HG03575 (cell line): ENCODE data around the gene RASAL2.
"Not testable (repeated sequence)": the region's sequence is repeated elsewhere in the genome, so short reads cannot be mapped to it uniquely, and the experiment has no call there.

Experiments used
- ATAC-seq: cut with Tn5 transposase; IDR thresholded peaks from one replicate; pipeline ENCODE4 v1.9.1; 2021; ENCODE audit not compliant: unreplicated experiment, insufficient number of reproducible peaks, low FRiP score; ENCODE audit errors: extremely low read depth

RASAL2 gene

GRCh38 chr1:178102218-178102617 lies 8.3 kb downstream of the RASAL2 start:
- no peak for ATAC-seq

DNA sequence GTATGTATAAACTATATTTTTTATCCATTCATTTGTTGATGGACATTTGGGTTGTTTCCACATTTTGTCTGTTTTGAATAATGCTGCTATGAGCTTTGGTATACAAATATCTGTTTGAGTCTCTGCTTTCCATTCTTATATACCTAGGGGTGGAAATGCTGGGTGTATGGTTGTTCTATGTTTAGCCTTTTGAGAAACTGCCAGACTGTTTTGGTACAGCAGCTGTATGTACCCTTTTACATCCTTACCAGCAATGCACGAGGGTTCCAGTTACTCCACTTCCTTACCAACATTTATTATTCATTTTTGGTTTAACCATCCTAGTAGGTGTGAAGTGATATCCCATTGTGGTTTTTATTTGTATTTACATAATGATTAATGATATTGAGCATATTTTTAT lies 13.9 kb downstream of the RASAL2 start:
- no peak for ATAC-seq

DNA sequence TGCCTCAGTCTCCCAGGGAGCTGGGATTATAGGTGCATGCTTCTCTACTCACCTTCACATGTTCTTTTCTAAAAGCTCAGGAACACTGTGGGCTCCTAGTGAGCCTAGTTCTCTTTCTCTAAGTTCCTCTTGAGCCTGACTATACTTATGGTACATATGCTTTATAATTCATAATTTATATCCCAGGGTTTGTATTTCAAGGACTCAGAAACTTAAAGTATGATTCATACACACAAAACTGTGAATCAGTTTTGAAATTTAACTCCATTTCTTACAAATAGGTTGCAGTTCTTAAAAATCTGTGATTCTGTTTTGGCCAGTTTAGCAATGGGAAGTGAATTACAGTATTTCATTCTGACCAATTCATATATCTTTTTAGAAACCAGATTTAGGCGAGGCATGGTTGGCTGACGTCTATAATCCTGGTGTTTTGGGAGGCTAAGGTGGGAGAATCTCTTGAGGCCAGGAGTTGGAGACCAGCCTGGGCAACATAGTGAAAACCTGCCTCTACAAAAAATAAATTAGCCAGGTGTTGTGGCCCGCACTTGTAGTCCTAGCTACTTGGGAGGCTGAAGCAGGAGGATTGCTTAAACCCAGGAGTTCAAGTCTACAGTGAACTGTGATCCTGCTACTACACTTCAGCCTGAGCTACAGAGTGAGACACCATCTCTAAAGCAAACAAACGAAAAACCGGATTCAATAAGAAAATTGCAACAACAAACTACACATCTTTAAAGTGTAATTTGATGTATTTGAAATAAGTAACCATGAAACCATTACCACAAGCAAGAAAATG lies 15.6 kb downstream of the RASAL2 start:
- ATAC-seq, result no peak

DNA sequence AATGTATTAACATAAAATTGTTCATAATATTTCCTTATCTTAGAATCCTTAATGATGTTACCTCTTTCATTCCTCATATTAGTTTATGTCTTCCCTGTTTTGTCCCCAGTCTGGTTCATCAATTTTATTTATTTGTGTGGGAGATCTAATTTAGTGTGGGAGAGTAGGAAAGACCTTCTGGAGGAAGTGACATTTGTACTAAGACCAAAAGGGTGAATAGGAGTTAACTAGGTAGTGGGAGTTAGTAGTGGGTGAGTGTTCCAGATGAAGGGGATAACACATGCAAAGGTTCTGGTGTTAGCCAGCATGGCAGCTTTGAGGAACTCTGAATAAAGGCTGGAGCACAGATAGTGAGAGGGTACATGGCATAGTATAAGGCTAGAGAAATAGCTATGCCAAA lies 21.4 kb downstream of the RASAL2 start:
- no peak for ATAC-seq

GRCh38 chr1:178118524-178118923 lies 24.6 kb downstream of the RASAL2 start:
- ATAC-seq, result no peak

DNA sequence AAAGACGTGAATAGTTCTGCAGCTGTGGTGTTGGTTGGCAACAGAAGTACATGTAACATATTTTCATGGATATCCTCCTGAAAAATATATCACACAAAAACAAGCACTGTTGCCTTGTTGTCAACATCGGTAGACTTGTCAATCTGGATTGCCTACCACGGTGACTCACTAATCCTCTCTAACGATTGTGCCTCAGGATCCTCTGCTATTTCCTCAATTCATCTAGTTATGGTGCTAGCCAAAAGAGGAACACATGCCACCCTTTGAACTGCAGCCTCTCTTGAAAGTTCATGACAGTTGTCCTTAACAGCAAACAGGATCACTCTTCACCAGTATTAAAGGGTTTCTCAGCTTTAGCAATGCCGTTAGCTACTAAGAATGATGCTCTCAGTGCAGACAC lies 25.7 kb downstream of the RASAL2 start:
- no peak for ATAC-seq

DNA sequence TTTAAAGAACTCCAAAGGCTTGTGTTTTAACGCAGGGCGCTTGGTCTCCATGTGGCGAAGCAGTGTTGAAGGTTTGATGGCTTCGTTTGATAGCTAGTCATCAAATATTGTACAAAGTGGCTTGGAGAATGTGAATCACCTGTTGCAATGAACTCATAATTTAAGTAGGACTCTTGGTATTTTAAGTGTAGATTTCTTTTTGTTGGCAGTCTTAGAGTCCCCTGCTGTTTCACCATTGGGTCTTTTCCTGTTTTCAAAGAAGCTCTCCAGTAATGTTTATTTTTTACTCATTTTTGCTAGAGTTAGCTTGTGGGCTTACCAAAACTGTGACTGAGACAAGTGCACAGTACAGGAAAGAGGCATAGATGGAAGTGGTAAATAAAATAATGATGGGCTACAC lies 26.2 kb downstream of the RASAL2 start:
- ATAC-seq, result no peak

DNA sequence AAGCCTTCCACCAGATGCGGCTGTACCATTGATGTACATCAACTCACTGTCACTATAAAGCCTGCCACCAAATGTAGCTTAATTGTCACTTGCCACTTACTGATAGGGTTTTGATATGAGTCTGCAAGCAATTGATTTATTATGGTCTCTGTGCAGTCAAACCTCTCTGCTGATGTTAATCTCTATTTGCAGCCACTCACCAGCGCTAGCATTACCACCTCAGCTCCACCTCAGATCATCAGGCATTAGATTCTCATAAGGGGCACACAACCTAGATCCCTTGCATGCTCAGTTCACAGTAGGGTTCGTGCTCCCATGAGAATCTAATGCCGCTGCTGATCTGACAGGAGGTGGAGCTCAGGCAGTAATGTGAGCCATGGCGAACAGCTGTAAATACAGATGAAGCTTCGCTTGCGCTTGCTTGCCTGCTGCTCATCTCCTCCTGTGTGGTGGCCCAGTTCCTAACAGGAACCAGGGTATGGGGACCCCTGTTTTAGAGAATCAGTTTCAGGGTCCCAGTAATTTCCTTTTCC lies 26.7 kb downstream of the RASAL2 start:
- ATAC-seq, result not testable (repeated sequence)

DNA sequence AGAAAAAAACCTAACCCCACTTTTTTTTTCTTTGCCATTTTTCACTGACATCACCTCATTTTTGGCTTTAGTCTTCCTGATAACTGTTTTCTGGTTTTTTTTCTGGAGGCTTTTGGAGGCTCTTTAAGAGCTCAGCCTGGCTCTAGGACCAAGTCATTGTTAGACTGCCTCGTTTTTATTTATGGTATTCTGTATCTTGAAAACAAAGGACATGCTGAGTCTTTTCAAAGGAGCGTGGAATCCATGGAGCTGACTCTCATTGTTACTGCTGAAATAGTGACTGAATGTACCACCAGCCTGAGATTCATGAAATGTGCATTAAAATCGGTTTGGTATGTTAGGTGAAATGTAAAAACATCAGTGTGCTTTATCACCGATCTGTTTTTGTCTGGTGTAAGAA lies 28.0 kb downstream of the RASAL2 start:
- ATAC-seq, result no peak

DNA sequence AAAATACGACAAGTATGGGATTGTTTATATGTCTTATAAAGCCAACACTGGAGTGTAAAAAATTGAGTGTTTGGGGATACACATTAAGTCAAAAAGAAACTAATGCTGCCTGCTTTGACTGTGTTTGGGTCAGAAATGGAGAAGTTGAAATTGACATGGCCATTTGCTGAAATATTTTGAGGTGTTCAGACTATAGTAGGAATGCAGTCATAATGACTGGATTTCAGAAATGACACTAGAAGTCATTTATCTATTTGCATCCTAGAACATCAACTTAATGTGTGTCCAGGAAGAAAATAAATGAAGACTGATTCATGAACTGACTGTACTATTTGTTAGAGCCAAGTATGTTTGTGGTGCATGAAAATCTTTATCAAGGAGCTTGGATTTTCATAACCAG lies 28.4 kb downstream of the RASAL2 start:
- no peak for ATAC-seq

GRCh38 chr1:178124115-178124514 lies 30.2 kb downstream of the RASAL2 start:
- ATAC-seq, result no peak

GRCh38 chr1:178126261-178126660 lies 32.4 kb downstream of the RASAL2 start:
- no peak for ATAC-seq

DNA sequence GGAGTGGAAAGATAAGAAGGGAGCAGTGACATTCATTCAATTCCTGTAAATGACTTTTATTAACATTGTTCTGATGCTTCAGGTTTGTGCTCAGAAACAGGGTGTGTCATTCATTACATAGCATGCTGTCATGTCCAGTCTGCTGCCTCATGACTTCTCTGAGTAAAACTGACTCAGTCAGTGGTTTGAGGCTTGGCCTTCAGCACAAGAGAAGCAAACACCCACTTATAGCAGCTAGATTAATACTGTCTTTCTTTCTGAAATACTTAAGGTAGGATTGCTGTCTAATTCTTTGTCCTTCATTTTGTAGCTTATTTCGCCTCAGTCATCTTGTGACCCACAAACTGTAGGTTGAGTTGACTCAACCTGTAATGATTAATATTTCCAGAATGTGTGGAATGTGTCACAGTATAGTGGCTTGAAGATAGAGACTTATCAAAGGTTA lies 32.9 kb downstream of the RASAL2 start:
- ATAC-seq, result no peak

- no peak for ATAC-seq
These were observed 33.7 kb downstream of the RASAL2 start for GRCh38 chr1:178127482-178128191.

DNA sequence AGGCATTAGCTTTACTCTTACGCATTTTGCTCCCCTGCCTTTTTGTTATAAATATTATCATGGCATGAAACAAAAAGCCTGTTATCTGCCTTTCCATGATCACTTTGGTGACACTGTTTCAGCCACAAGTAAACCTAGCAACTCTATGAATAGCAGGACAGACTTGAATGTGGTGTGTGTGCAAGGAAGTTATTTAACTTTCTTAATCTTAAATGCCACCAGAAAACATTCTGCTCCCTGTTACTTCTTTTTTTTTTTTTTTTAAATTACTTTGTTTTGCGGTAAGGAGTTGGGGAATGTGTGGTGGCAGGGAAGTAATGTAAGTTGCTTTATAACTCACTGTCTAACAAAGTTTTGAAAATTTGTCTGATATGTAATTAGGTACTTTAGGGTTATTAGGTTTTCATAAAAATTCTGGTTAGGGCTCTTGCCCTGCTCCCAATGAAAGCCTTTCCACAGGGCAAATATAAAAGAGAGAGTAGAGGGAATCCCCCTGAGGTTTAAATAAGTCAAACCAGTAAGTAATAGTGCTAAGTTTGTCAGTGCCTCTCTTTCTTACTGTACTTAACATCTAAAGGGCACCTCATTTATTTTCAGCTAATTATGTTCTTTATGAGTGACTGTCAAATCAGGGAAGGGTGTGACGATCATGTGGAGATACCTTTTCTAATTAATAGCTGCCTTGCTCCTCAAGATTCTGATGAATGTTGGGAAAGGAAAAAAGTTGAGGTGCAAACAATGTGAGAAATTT lies 39.5 kb downstream of the RASAL2 start:
- no peak for ATAC-seq

- no peak for ATAC-seq
These were observed 40.2 kb downstream of the RASAL2 start for GRCh38 chr1:178134061-178134460.

DNA sequence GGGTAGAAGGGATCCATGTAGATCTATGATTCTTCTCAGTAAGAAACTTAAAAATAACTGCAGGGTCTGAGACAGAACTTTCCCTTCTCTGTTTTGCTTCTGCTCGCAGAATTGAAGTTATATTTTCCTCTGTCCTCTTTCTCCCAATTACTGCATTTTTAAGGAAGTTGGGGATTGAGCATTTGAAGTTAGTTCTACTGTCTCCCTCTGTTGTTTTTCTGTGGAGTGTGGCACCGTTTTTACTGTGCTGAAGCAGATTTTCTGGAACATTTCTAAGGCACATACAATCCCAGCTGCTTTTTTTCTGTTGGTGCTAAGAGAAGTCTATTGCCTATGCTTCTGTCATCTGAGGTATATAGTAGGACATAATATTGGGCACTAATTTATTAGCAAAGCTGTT lies 43.3 kb downstream of the RASAL2 start:
- no peak for ATAC-seq

DNA sequence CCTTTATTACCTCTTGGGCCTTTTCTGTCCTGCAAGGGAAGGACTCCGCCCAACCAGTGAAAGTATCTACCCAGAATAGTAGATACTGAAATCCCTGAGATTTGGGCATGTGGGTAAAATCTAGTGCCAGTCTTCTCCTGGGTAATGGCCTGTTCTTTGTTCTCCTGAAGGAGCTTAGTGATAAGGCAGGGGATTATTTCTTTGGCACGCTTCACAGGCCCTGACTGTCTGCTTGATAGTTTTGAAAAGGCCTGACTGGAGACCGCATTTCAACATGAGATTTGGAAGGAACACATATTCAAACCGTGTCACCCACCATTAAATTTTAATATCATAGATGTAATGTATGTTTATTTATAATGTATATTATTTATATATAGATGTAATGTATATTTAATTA lies 48.9 kb downstream of the RASAL2 start:
- ATAC-seq, result no peak
